WTC11 (cell line): ENCODE data around the gene UMODL1. TPM values are rescaled to one million over a fixed set of nuclear protein-coding genes. Genes with fewer than 3 reads are reported as not detected.

Experiments used
- ATAC-seq: fragments of 200-7000 bp; cut with Tn5 transposase; 2 replicates; pipeline ENCODE4 v1.10.0; 2021; ENCODE audit warnings: mild to moderate bottlenecking, moderate library complexity
- CTCF ChIA-PET: fragments of 300-600 bp; sonication (Branson Sonifier 250); formaldehyde crosslinking; loops from one replicate; lab custom pipeline; 2021; ENCODE audit warnings: antibody characterized with exemption; lab: Charles Lee
- POLR2A ChIA-PET: fragments of 350-600 bp; sonication (Branson Sonifier 250); formaldehyde crosslinking; loops from one replicate; lab custom pipeline; 2021; ENCODE audit warnings: antibody characterized with exemption; lab: Charles Lee
- DNase-seq: peaks from one replicate; pipeline ENCODE4 v3.0.0; 2021; ENCODE audit warnings: low spot score
- H3K27ac Mint-ChIP-seq: 2 replicates; pipeline ENCODE4 v1.8.0; 2021; ENCODE audit warnings: mixed read lengths
- H3K27me3 Mint-ChIP-seq: 2 replicates; pipeline ENCODE4 v1.8.0; 2021; ENCODE audit warnings: low read depth, mild to moderate bottlenecking, moderate library complexity, mixed read lengths
- H3K36me3 Mint-ChIP-seq: 2 replicates; pipeline ENCODE4 v1.8.0; 2021; ENCODE audit warnings: mixed read lengths
- H3K4me1 Mint-ChIP-seq: 2 replicates; pipeline ENCODE4 v1.8.0; 2022; ENCODE audit warnings: mixed read lengths
- H3K4me3 Mint-ChIP-seq: 2 replicates; pipeline ENCODE4 v1.8.0; 2021; ENCODE audit warnings: mild to moderate bottlenecking, moderate library complexity, mixed read lengths
- H3K9me3 Mint-ChIP-seq: 2 replicates; pipeline ENCODE4 v1.8.0; 2021; ENCODE audit warnings: mixed read lengths
- ARID4B ChIP-seq: sonication (generic); formaldehyde crosslinking; IDR thresholded peaks from 2 replicates; pipeline ENCODE4 v1.8.0; 2023; ENCODE audit warnings: missing genetic modification reagents, mild to moderate bottlenecking, borderline replicate concordance
- ATF2 ChIP-seq: sonication (generic); formaldehyde crosslinking; IDR thresholded peaks from 2 replicates; pipeline ENCODE4 v1.8.1; 2022; ENCODE audit warnings: low read depth, missing genetic modification reagents, borderline replicate concordance
- EMX1 ChIP-seq: fragments of 250-450 bp; sonication (Bioruptor Pico); IDR thresholded peaks from 2 replicates; pipeline ENCODE4 v1.8.0; 2021; ENCODE audit warnings: mild to moderate bottlenecking
- ERG ChIP-seq: fragments of 250-450 bp; sonication (Bioruptor Pico); IDR thresholded peaks from 2 replicates; pipeline ENCODE4 v1.8.0; 2021; ENCODE audit warnings: mild to moderate bottlenecking
- ESRRA ChIP-seq: sonication (generic); formaldehyde crosslinking; IDR thresholded peaks from 2 replicates; pipeline ENCODE4 v1.8.1; 2022; ENCODE audit warnings: mild to moderate bottlenecking, missing genetic modification reagents, borderline replicate concordance
- MYBL2 ChIP-seq: sonication (generic); formaldehyde crosslinking; IDR thresholded peaks from 2 replicates; pipeline ENCODE4 v1.8.1; 2023; ENCODE audit warnings: mild to moderate bottlenecking, moderate library complexity, missing genetic modification reagents
- RELA ChIP-seq: sonication (generic); formaldehyde crosslinking; IDR thresholded peaks from 2 replicates; pipeline ENCODE4 v1.8.1; 2022; ENCODE audit warnings: missing genetic modification reagents, mild to moderate bottlenecking, borderline replicate concordance
- SOX15 ChIP-seq: fragments of 250-450 bp; sonication (Bioruptor Pico); IDR thresholded peaks from 2 replicates; pipeline ENCODE4 v1.9.0; 2021; ENCODE audit warnings: mild to moderate bottlenecking
- SP1 ChIP-seq: sonication (generic); formaldehyde crosslinking; conservative IDR thresholded peaks from 2 replicates; pipeline ENCODE4 v1.8.1; 2022; ENCODE audit warnings: missing genetic modification reagents
- STAT6 ChIP-seq: sonication (generic); formaldehyde crosslinking; conservative IDR thresholded peaks from 2 replicates; pipeline ENCODE4 v1.8.1; 2023; ENCODE audit warnings: mild to moderate bottlenecking, low read depth, missing genetic modification reagents, moderate library complexity
- TCF7 ChIP-seq: sonication (generic); formaldehyde crosslinking; IDR thresholded peaks from 2 replicates; pipeline ENCODE4 v1.8.0; 2022; ENCODE audit warnings: mild to moderate bottlenecking, low read depth, missing genetic modification reagents, moderate library complexity
- TEAD1 ChIP-seq: sonication (generic); formaldehyde crosslinking; IDR thresholded peaks from 2 replicates; pipeline ENCODE4 v1.8.0; 2022; ENCODE audit warnings: mild to moderate bottlenecking, missing genetic modification reagents
- ZBTB43 ChIP-seq: sonication (generic); formaldehyde crosslinking; IDR thresholded peaks from 2 replicates; pipeline ENCODE4 v1.8.1; 2023; ENCODE audit warnings: mild to moderate bottlenecking, missing genetic modification reagents
- ZMAT4 ChIP-seq: fragments of 250-450 bp; sonication (Bioruptor Pico); IDR thresholded peaks from 2 replicates; pipeline ENCODE4 v1.9.0; 2021; ENCODE audit warnings: mild to moderate bottlenecking
- ZNF219 ChIP-seq: sonication (generic); formaldehyde crosslinking; IDR thresholded peaks from 2 replicates; pipeline ENCODE4 v1.8.0; 2023; ENCODE audit warnings: missing genetic modification reagents, mild to moderate bottlenecking, borderline replicate concordance
- ZNF232 ChIP-seq: sonication (generic); formaldehyde crosslinking; IDR thresholded peaks from 2 replicates; pipeline ENCODE4 v1.8.0; 2022; ENCODE audit warnings: mild to moderate bottlenecking, missing genetic modification reagents
- ZNF396 ChIP-seq: fragments of 250-450 bp; sonication (Bioruptor Pico); IDR thresholded peaks from 2 replicates; pipeline ENCODE4 v1.8.0; 2021; ENCODE audit warnings: mild to moderate bottlenecking, moderate library complexity, borderline replicate concordance
- ZNF532 ChIP-seq: fragments of 250-450 bp; sonication (Bioruptor Pico); IDR thresholded peaks from 2 replicates; pipeline ENCODE4 v1.9.0; 2021; ENCODE audit warnings: mild to moderate bottlenecking, borderline replicate concordance
- ZNF671 ChIP-seq: fragments of 250-450 bp; sonication (Bioruptor Pico); IDR thresholded peaks from 2 replicates; pipeline ENCODE4 v1.8.0; 2021; ENCODE audit warnings: mild to moderate bottlenecking
- total RNA-seq: library from RNA; stranded (reverse); gene quantifications from 3 replicates; pipeline ENCODE4 v1.2.3, GENCODE V29; 2021

UMODL1 gene
- total RNA-seq, 1 experiment from 2014 or later = not detected

- TF ChIP-seq TEAD1 (CRISPR knock-in tag) = no peak
- no peak for TF ChIP-seq RELA (CRISPR knock-in tag)
- no peak for TF ChIP-seq SOX15 (CRISPR knock-in tag)
- no peak for TF ChIP-seq ZNF232 (CRISPR knock-in tag)
- TF ChIP-seq ZNF219 (CRISPR knock-in tag) = no peak
- TF ChIP-seq ATF2 (CRISPR knock-in tag) = no peak
- TF ChIP-seq ARID4B (CRISPR knock-in tag) = no peak
- no peak for TF ChIP-seq EMX1
- TF ChIP-seq ZNF671 (CRISPR knock-in tag) = no peak
- no peak for TF ChIP-seq ERG (CRISPR knock-in tag)
These were observed 41.1 kb downstream of the UMODL1 start (continued) for GRCh38 chr21:42112238-42112637.

GRCh38 chr21:42112857-42113256 is 41.7 kb downstream of the UMODL1 start:
- Mint-ChIP-seq H3K4me1 (peaks cover 2% of the 10 kb centered on the region), H3K4me3 (no peak overlapping the region), H3K9me3 (no peaks in the 10 kb centered on the region), H3K27me3 (no peaks in the 10 kb centered on the region), H3K27ac (no peak overlapping the region), H3K36me3 (no peaks in the 10 kb centered on the region)
- ChIA-PET POLR2A (interaction anchor here (0.5 kb wide), 1 partner anchor 88 kb away, joined by 3 read pairs; no protein-coding TSS in a partner anchor), CTCF (no interaction called here)
- no peak for ATAC-seq
- DNase-seq = no peak
- TF ChIP-seq ZMAT4 (no peak), SP1 (CRISPR knock-in tag) (no peak), STAT6 (CRISPR knock-in tag) (no peak), ATF2 (CRISPR knock-in tag) (no peak), ZNF396 (CRISPR knock-in tag) (no peak), ESRRA (CRISPR knock-in tag) (no peak), ZBTB43 (CRISPR knock-in tag) (no peak), MYBL2 (CRISPR knock-in tag) (no peak), TCF7 (CRISPR knock-in tag) (no peak), ZNF532 (no peak)
